Right lobe of liver (tissue), 4 donors: Measurements from ENCODE around the gene B4GALT1.

Source experiments
- POLR2A ChIP-seq: fragments of 450-650 bp; IDR thresholded peaks from one replicate; pipeline ENCODE4 v1.6.1; 2017; ENCODE audit warnings: antibody characterized with exemption, mild to moderate bottlenecking
- TF ChIP-seq, protein P1 (sequence below), 4 donors: fragments of 200-600 bp in 3 of 4; fragments of 450-650 bp in 1 of 4; IDR thresholded peaks; one replicate each; pipeline versions ENCODE4 v1.5.1 to v1.8.0; 2016 to 2022; ENCODE audit warnings: antibody characterized with exemption in 4 of 4, mild to moderate bottlenecking in 2 of 4
- donor health status: DM: no; HTN: no; CAD: no.
- donor health status: DM: no; HTN: no; CAD: no.
- donor health status: DM: no; HTN: yes; CAD: no.

- TF ChIP-seq, protein P1, sequence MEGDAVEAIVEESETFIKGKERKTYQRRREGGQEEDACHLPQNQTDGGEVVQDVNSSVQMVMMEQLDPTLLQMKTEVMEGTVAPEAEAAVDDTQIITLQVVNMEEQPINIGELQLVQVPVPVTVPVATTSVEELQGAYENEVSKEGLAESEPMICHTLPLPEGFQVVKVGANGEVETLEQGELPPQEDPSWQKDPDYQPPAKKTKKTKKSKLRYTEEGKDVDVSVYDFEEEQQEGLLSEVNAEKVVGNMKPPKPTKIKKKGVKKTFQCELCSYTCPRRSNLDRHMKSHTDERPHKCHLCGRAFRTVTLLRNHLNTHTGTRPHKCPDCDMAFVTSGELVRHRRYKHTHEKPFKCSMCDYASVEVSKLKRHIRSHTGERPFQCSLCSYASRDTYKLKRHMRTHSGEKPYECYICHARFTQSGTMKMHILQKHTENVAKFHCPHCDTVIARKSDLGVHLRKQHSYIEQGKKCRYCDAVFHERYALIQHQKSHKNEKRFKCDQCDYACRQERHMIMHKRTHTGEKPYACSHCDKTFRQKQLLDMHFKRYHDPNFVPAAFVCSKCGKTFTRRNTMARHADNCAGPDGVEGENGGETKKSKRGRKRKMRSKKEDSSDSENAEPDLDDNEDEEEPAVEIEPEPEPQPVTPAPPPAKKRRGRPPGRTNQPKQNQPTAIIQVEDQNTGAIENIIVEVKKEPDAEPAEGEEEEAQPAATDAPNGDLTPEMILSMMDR (IDR thresholded peaks at IDR 0.05), result no peak
- TF ChIP-seq POLR2A, result no peak
These were observed 34.0 kb downstream of the B4GALT1 start for GRCh38 chr9:33133186-33133585.
